K562 (cell line): Measurements from ENCODE around the gene SMC4. TPM values are rescaled to one million over a fixed set of nuclear protein-coding genes. Genes with fewer than 3 reads are reported as not detected.

Experiments
- ATAC-seq: fragments of 200-7000 bp; cut with Tn5 transposase; 3 replicates; pipeline ENCODE4 v1.9.1; 2020; ENCODE audit warnings: moderate library complexity
- BruUV-seq: library from RNA; stranded (reverse); fragments of 400-500 nt; replicated peaks from 2 replicates; lab custom pipeline; 2021; lab: Mats Ljungman, UMichigan
- CTCF ChIA-PET: fragments of 300-600 bp; formaldehyde crosslinking; extraction: SDS; loops from one replicate; lab custom pipeline; 2021; ENCODE audit warnings: low intra/inter-chr PET ratio; lab: Yijun Ruan, JAX
- POLR2A ChIA-PET: fragments of 300-600, 350-650 bp; sonication (Branson Sonifier 250); formaldehyde crosslinking; extraction: SDS; loops from one replicate; lab custom pipeline; 2021; ENCODE audit warnings: antibody characterized with exemption, inconsistent platforms; lab: Yijun Ruan, JAX
- DNase-seq, 4 experiments: peaks; one replicate each; pipeline versions ENCODE4 v3.0.0 to v3.0.0-alpha.2; 2011 to 2018; ENCODE audit warnings: low spot score in 3 of 4, mixed read lengths in 3 of 4; ENCODE audit errors: extremely low read depth in 1 of 4
- FAIRE-seq: peaks from 2 replicates; lab custom pipeline; 2011; peaks lifted over from hg19 to GRCh38; lab: Jason Lieb, UNC
- H2AFZ ChIP-seq: 2 replicates; pipeline ENCODE4 v1.6.0; 2011; ENCODE audit warnings: low read depth, low read length, control low read depth, inconsistent platforms
- H3K27ac ChIP-seq: fragments of 200-600 bp; 3 replicates; pipeline ENCODE4 v1.8.0; 2011; ENCODE audit warnings: low read depth, mild to moderate bottlenecking, control low read depth, inconsistent platforms, low read length, moderate library complexity, mixed read lengths; ENCODE audit errors: extremely low read depth
- H3K27me3 ChIP-seq, 2 experiments: fragments of 300-600 bp in 1 of 2; 2 replicates in 1 of 2; 3 replicates in 1 of 2; pipeline versions ENCODE4 v1.6.0 to v1.8.0; 2011; ENCODE audit warnings: inconsistent platforms in 2 of 2, low read length in 2 of 2, mild to moderate bottlenecking in 1 of 2, mixed read lengths in 1 of 2, moderate library complexity in 1 of 2; ENCODE audit not compliant: control insufficient read depth in 2 of 2, insufficient read depth in 2 of 2
- H3K36me3 ChIP-seq: fragments of 300-600 bp; 3 replicates; pipeline ENCODE4 v1.8.0; 2011; ENCODE audit warnings: mild to moderate bottlenecking, low read length, inconsistent platforms; ENCODE audit not compliant: control insufficient read depth, insufficient read depth
- H3K4me1 ChIP-seq, 2 experiments: fragments of 200-600 bp in 1 of 2; replicated peaks in 1 of 2; 2 replicates in 1 of 2; 3 replicates in 1 of 2; pipeline versions ENCODE4 v1.5.1 to v1.8.0; 2011; ENCODE audit warnings: inconsistent platforms in 2 of 2, low read length in 2 of 2, mild to moderate bottlenecking in 1 of 2, mixed read lengths in 1 of 2, moderate library complexity in 1 of 2; ENCODE audit not compliant: control insufficient read depth in 2 of 2, insufficient read depth in 2 of 2
- H3K4me2 ChIP-seq: 2 replicates; pipeline ENCODE4 v1.6.1; 2011; ENCODE audit warnings: low read length, control low read depth, inconsistent platforms, mixed read lengths; ENCODE audit not compliant: insufficient read depth
- H3K4me3 ChIP-seq: fragments of 200-600 bp; sonication (generic), shearing (Covaris generic); 2 replicates; pipeline ENCODE4 v1.5.1; 2016; ENCODE audit warnings: control low read depth, inconsistent platforms
- H3K79me2 ChIP-seq: fragments of 200-600 bp; 3 replicates; pipeline ENCODE4 v1.8.0; 2011; ENCODE audit warnings: low read length, inconsistent platforms; ENCODE audit not compliant: control insufficient read depth, insufficient read depth
- H3K9ac ChIP-seq, 2 experiments: 2 replicates each; pipeline versions ENCODE4 v1.6.0 to v1.6.1; 2011; ENCODE audit warnings: low read depth in 2 of 2, low read length in 2 of 2, control low read depth in 1 of 2, inconsistent platforms in 1 of 2, mild to moderate bottlenecking in 1 of 2, mixed read lengths in 1 of 2; ENCODE audit not compliant: insufficient read depth in 1 of 2
- H3K9me1 ChIP-seq: one replicate; pipeline ENCODE4 v1.6.0; 2011; ENCODE audit warnings: inconsistent platforms, mild to moderate bottlenecking, low read length, moderate library complexity; ENCODE audit not compliant: control insufficient read depth, insufficient read depth
- H3K9me3 ChIP-seq: replicated peaks from 2 replicates; pipeline ENCODE4 v1.5.1; 2011; ENCODE audit warnings: low read depth, low read length, inconsistent platforms; ENCODE audit not compliant: control insufficient read depth, insufficient read depth
- H4K20me1 ChIP-seq: replicated peaks from 2 replicates; pipeline ENCODE4 v1.6.1; 2011; ENCODE audit warnings: low read length, inconsistent platforms, mixed read lengths; ENCODE audit not compliant: control insufficient read depth, insufficient read depth
- FOXK1 ChIP-seq: sonication (generic); formaldehyde crosslinking; IDR thresholded peaks from 2 replicates; pipeline ENCODE4 v1.8.0; 2022; ENCODE audit warnings: missing genetic modification reagents, mild to moderate bottlenecking, borderline replicate concordance
- FOXM1 ChIP-seq, 2 experiments: fragments of 450-650 bp in 1 of 2; sonication (generic) in 1 of 2; formaldehyde crosslinking in 1 of 2; IDR thresholded peaks; 2 replicates each; pipeline versions ENCODE4 v1.6.1 to v1.9.0; 2017 to 2022; ENCODE audit warnings: low read depth in 2 of 2, mild to moderate bottlenecking in 2 of 2, missing genetic modification reagents in 1 of 2, moderate library complexity in 1 of 2
- GABPB1 ChIP-seq: sonication (generic); formaldehyde crosslinking; IDR thresholded peaks from 2 replicates; pipeline ENCODE4 v1.8.0; 2022; ENCODE audit warnings: mild to moderate bottlenecking, missing genetic modification reagents
- HDAC2 ChIP-seq: fragments of 450-650 bp; IDR thresholded peaks from 2 replicates; pipeline ENCODE4 v1.6.1; 2016; ENCODE audit warnings: mild to moderate bottlenecking
- NONO ChIP-seq, 2 experiments: fragments of 200-400 bp in 1 of 2; fragments of 450-650 bp in 1 of 2; formaldehyde crosslinking in 1 of 2; IDR thresholded peaks; 2 replicates each; pipeline ENCODE4 v1.6.1; 2017; ENCODE audit warnings: low read depth in 2 of 2, mild to moderate bottlenecking in 2 of 2, moderate library complexity in 2 of 2, low read length in 1 of 2
- RBM34 ChIP-seq: fragments of 200-400 bp; formaldehyde crosslinking; IDR thresholded peaks from 2 replicates; pipeline ENCODE4 v1.6.1; 2018; ENCODE audit warnings: low read length, borderline replicate concordance; ENCODE audit not compliant: insufficient read depth
- RHOXF2B ChIP-seq: fragments of 250-450 bp; sonication (Bioruptor Pico); conservative IDR thresholded peaks from 2 replicates; pipeline ENCODE4 v1.5.1; 2021
- SAP30 ChIP-seq: fragments of 200-600 bp; sonication (generic); IDR thresholded peaks from 2 replicates; pipeline ENCODE4 v1.6.1; 2012; ENCODE audit warnings: borderline replicate concordance, low read depth, mild to moderate bottlenecking, moderate library complexity, low read length, control low read depth, inconsistent platforms; ENCODE audit not compliant: insufficient read depth, poor library complexity, severe bottlenecking
- SRSF7 ChIP-seq: fragments of 200-400 bp; formaldehyde crosslinking; optimal IDR thresholded peaks from 2 replicates; pipeline ENCODE3; 2017; ENCODE audit warnings: mild to moderate bottlenecking, low read depth, low read length
- ZNF444 ChIP-seq: fragments of 250-450 bp; sonication (Bioruptor Pico); IDR thresholded peaks from 2 replicates; pipeline ENCODE4 v1.4.0; 2020; ENCODE audit warnings: mild to moderate bottlenecking, moderate library complexity
- ZNF445 ChIP-seq: fragments of 250-450 bp; sonication (Bioruptor Pico); IDR thresholded peaks from 2 replicates; pipeline ENCODE4 v1.4.0; 2020; ENCODE audit warnings: low read depth, mild to moderate bottlenecking, moderate library complexity
- ZNF655 ChIP-seq: fragments of 250-450 bp; sonication (Bioruptor Pico); IDR thresholded peaks from 2 replicates; pipeline ENCODE4 v1.5.0; 2021
- WGBS: fragments of 100-300 bp; shearing (Covaris generic); methylation state at CpG from one replicate; pipeline ENCODE4 v1.1.6; 2016; ENCODE audit warnings: low coverage, mixed read lengths; ENCODE audit not compliant: insufficient coverage; ENCODE audit errors: missing lambda C conversion rate; 5-methylcytosine and 5-hydroxymethylcytosine counted together
- in situ Hi-C: fragments of 300-500 bp; cut with MboI; formaldehyde crosslinking; loops from 4 replicates; pipeline ENCODE4 v1.15.0; 2018; ENCODE audit warnings: inconsistent platforms, mixed read lengths
- intact Hi-C: fragments of 100-400 bp; cut with micrococcal nuclease; formaldehyde crosslinking; loops from 2 replicates; pipeline ENCODE4 v1.14.2; 2022
- polyA plus RNA-seq, 8 experiments: library from polyadenylated mRNA; depleted of rRNA in 4 of 8; stranded (reverse) in 5 of 8; unstranded in 3 of 8; fragments of >200 nt; fragmentation: Nextera tagmentation in 2 of 8; fragmentation: Illumina TruSeq in 1 of 8; extraction: Ambion mirVana in 2 of 8; extraction: Trizol in 1 of 8; gene quantifications; 2 replicates each; pipeline versions ENCODE4 v1.2.1 to v1.2.3, GENCODE V29; 2011 to 2014; ENCODE audit warnings: inconsistent platforms in 1 of 8, missing spikeins in 1 of 8
- total RNA-seq, 7 experiments: library from RNA; depleted of rRNA in 6 of 7; stranded (reverse); fragments of >200 nt in 6 of 7; fragmentation: Illumina TruSeq in 2 of 7; extraction: Trizol in 2 of 7; gene quantifications; 2 replicates each; pipeline versions ENCODE4 v1.2.1 to v1.2.3, GENCODE V29; 2011 to 2021; ENCODE audit warnings: low replicate concordance in 1 of 7

Gene SMC4
- total and polyA plus RNA-seq, 9 of the 15 experiments (the other 6 are each of a cell fraction or from before 2014, with no cell fraction given), result 87.9 to 347 (median 176) TPM

GRCh38 chr3:160478338-160478737 is 78.9 kb downstream of the SMC4 start:
- peaks cover 0 to 5% of the 10 kb centered on the region in 2 experiments; a peak in 1 of 5 replicates for H3K27me3 ChIP-seq
- H3K4me1 ChIP-seq, result peaks cover 0 to 3% of the 10 kb centered on the region in 2 experiments; a peak in 1 of 5 replicates
- H3K79me2 ChIP-seq, result no peaks in the 10 kb centered on the region
- H3K9me1 ChIP-seq, result no peaks in the 10 kb centered on the region
- intact Hi-C loops (no loop called here), in situ Hi-C loops (no loop called here)
- H4K20me1 ChIP-seq, result no peaks in the 10 kb centered on the region
- DNase-seq (no peak), ATAC-seq (no peak), FAIRE-seq (no peak)
- H3K4me3 ChIP-seq, result no peak overlapping the region
- ChIA-PET POLR2A (interaction anchor here (0.6 kb wide), 1 partner anchor 29 kb away, joined by 3 read pairs; the partner anchor contains the start of gene TRIM59), CTCF (no interaction called here)
- H3K9me3 ChIP-seq, result no peaks in the 10 kb centered on the region
- no peak overlapping the region for H3K4me2 ChIP-seq
- H2AFZ ChIP-seq, result no peak overlapping the region
- H3K9ac ChIP-seq, result no peak overlapping the region
- TF ChIP-seq FOXK1 (CRISPR knock-in tag), result no peak
- no TSS peak for BruUV-seq
- WGBS, result 14% methylated on average over 5 of the region's 5 CpGs
- H3K36me3 ChIP-seq, result no peaks in the 10 kb centered on the region
- no peak overlapping the region for H3K27ac ChIP-seq

GRCh38 chr3:160479376-160479775 is 79.9 kb downstream of the SMC4 start:
- peaks cover 0 to 5% of the 10 kb centered on the region in 2 experiments; a peak in 1 of 5 replicates for H3K27me3 ChIP-seq
- 37% methylated on average over 9 of the region's 10 CpGs for WGBS
- no peak overlapping the region for H3K4me2 ChIP-seq
- TF ChIP-seq GABPB1 (CRISPR knock-in tag), result no peak
- no peak for TF ChIP-seq ZNF445 (CRISPR knock-in tag)
- no peak for TF ChIP-seq NONO (IDR thresholded peaks at IDR 0.05; ENCODE audit: low read depth in 2 of 2, low read length in 1 of 2)
- TF ChIP-seq ZNF444 (CRISPR knock-in tag), result no peak
- no peak for TF ChIP-seq RBM34
- TF ChIP-seq HDAC2, result no peak
- no peak for TF ChIP-seq SAP30
- TF ChIP-seq FOXM1 (IDR thresholded peaks at IDR 0.05; ENCODE audit: low read depth), result no peak
- no peak for TF ChIP-seq FOXM1 (CRISPR knock-in tag; IDR thresholded peaks at IDR 0.05; ENCODE audit: low read depth)
- TF ChIP-seq ZNF655, result no peak
- no peak for TF ChIP-seq SRSF7
- no peak for TF ChIP-seq RHOXF2B (CRISPR knock-in tag)
- no peak overlapping the region for H2AFZ ChIP-seq
- no peak for FAIRE-seq
- no peak overlapping the region for H3K4me3 ChIP-seq
- no peaks in the 10 kb centered on the region for H3K9me3 ChIP-seq
- intact Hi-C loops, result no loop called here
- ChIA-PET POLR2A (no interaction called here), CTCF (no interaction called here)
- DNase-seq, result no peak
- in situ Hi-C loops, result no loop called here
- BruUV-seq, result no TSS peak
- ATAC-seq, result no peak
- no peaks in the 10 kb centered on the region for H3K9me1 ChIP-seq
- peaks cover 0 to 3% of the 10 kb centered on the region in 2 experiments; a peak in 1 of 5 replicates for H3K4me1 ChIP-seq
- no peak overlapping the region for H3K9ac ChIP-seq
- no peak overlapping the region for H3K27ac ChIP-seq
- H3K36me3 ChIP-seq, result no peaks in the 10 kb centered on the region
- no peaks in the 10 kb centered on the region for H3K79me2 ChIP-seq
- H4K20me1 ChIP-seq, result no peaks in the 10 kb centered on the region
